MM.1S (cell line): ENCODE measurements around the gene PAX7.

Source experiments
- DNase-seq: peaks from one replicate; pipeline ENCODE4 v3.0.0-alpha.2; 2015
- H2AFZ ChIP-seq: fragments of 300-600 bp; sonication (generic); 2 replicates; pipeline ENCODE4 v1.6.0; 2016; ENCODE audit warnings: antibody characterized with exemption, low read length
- H3F3A ChIP-seq: fragments of 300-600 bp; sonication (generic); 2 replicates; pipeline ENCODE4 v1.6.1; 2016; ENCODE audit warnings: mild to moderate bottlenecking, antibody characterized with exemption, low read length, moderate library complexity, mixed read lengths; ENCODE audit not compliant: insufficient read depth
- H3K27ac ChIP-seq: fragments of 300-600 bp; sonication (generic); 2 replicates; pipeline ENCODE4 v1.5.1; 2016; ENCODE audit warnings: mild to moderate bottlenecking, low read length
- H3K27me3 ChIP-seq: fragments of 300-600 bp; sonication (generic); replicated peaks from 2 replicates; pipeline ENCODE4 v1.6.0; 2016; ENCODE audit warnings: low read length; ENCODE audit not compliant: insufficient read depth
- H3K36me3 ChIP-seq: fragments of 300-600 bp; sonication (generic); replicated peaks from 2 replicates; pipeline ENCODE4 v1.6.1; 2016; ENCODE audit warnings: mild to moderate bottlenecking, low read length, mixed read lengths; ENCODE audit not compliant: insufficient read depth
- H3K4me1 ChIP-seq: fragments of 300-600 bp; sonication (generic); 2 replicates; pipeline ENCODE4 v1.6.1; 2016; ENCODE audit warnings: low read length, mixed read lengths
- H3K4me2 ChIP-seq: fragments of 300-600 bp; sonication (generic); 2 replicates; pipeline ENCODE4 v1.6.0; 2016; ENCODE audit warnings: low read depth, low read length
- H3K4me3 ChIP-seq: fragments of 300-600 bp; sonication (generic); 2 replicates; pipeline ENCODE4 v1.5.1; 2016; ENCODE audit warnings: low read length, mixed read lengths
- H3K79me2 ChIP-seq: fragments of 300-600 bp; sonication (generic); 2 replicates; pipeline ENCODE4 v1.6.1; 2016; ENCODE audit warnings: mixed run types, low read length, mixed read lengths
- H3K9ac ChIP-seq: fragments of 300-600 bp; sonication (generic); 2 replicates; pipeline ENCODE4 v1.6.1; 2016; ENCODE audit warnings: low read length, mixed read lengths
- H3K9me2 ChIP-seq: fragments of 300-600 bp; sonication (generic); replicated peaks from 2 replicates; pipeline ENCODE4 v1.6.1; 2016; ENCODE audit warnings: mild to moderate bottlenecking, low read length, mixed read lengths; ENCODE audit not compliant: insufficient read depth
- H3K9me3 ChIP-seq: fragments of 300-600 bp; sonication (generic); replicated peaks from 2 replicates; pipeline ENCODE4 v1.6.1; 2016; ENCODE audit warnings: mild to moderate bottlenecking, low read length, mixed read lengths; ENCODE audit not compliant: insufficient read depth
- H4K20me1 ChIP-seq: fragments of 300-600 bp; sonication (generic); 2 replicates; pipeline ENCODE4 v1.6.1; 2016; ENCODE audit warnings: mild to moderate bottlenecking, low read length, moderate library complexity, mixed read lengths; ENCODE audit not compliant: insufficient read depth
- EZH2 ChIP-seq: fragments of 300-600 bp; sonication (generic); optimal IDR thresholded peaks from 2 replicates; pipeline ENCODE3; 2017; ENCODE audit warnings: low read depth, mild to moderate bottlenecking, antibody characterized with exemption, low read length, mixed read lengths
- EZH2phosphoT487 ChIP-seq: fragments of 300-600 bp; sonication (generic); IDR thresholded peaks from 2 replicates; pipeline ENCODE4 v1.6.1; 2018; ENCODE audit warnings: antibody characterized with exemption, low read length
- TF ChIP-seq, protein P1 (sequence below): fragments of 300-600 bp; sonication (generic); IDR thresholded peaks from 2 replicates; pipeline ENCODE4 v1.5.1; 2016; ENCODE audit warnings: antibody characterized with exemption, low read length, mixed read lengths

PAX7 gene

DNA sequence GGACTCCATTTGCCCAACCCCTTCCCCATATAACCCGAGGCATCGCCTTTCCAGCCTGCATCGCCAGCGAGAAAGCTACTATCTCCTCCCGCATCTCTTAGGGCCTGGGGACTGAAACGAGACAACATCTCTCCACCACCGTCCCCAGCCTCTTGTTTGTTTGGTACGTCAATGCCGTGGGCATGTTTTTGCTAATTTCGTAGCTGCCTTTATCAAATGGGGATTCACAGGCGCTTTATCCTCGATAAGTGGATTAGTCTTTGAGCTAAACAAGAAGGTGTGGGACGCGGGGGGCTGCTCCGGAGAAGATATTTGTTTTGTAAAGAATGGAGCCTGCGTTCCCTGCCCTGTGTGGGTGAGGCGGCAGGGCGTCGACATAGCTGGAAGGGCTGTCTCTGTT is 91.6 kb downstream of the PAX7 start:
- Histone ChIP-seq H3K27ac (no peak overlapping the region), H3K36me3 (no peaks in the 10 kb centered on the region), H4K20me1 (no peaks in the 10 kb centered on the region; the same call in 1 of the 2 replicates), H3K4me1 (no peaks in the 10 kb centered on the region), H3K4me3 (no peak overlapping the region), H3K79me2 (no peaks in the 10 kb centered on the region), H2AFZ (no peak overlapping the region), H3K9me3 (no peaks in the 10 kb centered on the region), H3K4me2 (no peak overlapping the region), H3K27me3 (peaks cover 98% of the 10 kb centered on the region), H3K9ac (no peak overlapping the region), H3F3A (no peaks in the 10 kb centered on the region), H3K9me2 (no peaks in the 10 kb centered on the region)
- no peak for DNase-seq
- TF ChIP-seq, protein P1, sequence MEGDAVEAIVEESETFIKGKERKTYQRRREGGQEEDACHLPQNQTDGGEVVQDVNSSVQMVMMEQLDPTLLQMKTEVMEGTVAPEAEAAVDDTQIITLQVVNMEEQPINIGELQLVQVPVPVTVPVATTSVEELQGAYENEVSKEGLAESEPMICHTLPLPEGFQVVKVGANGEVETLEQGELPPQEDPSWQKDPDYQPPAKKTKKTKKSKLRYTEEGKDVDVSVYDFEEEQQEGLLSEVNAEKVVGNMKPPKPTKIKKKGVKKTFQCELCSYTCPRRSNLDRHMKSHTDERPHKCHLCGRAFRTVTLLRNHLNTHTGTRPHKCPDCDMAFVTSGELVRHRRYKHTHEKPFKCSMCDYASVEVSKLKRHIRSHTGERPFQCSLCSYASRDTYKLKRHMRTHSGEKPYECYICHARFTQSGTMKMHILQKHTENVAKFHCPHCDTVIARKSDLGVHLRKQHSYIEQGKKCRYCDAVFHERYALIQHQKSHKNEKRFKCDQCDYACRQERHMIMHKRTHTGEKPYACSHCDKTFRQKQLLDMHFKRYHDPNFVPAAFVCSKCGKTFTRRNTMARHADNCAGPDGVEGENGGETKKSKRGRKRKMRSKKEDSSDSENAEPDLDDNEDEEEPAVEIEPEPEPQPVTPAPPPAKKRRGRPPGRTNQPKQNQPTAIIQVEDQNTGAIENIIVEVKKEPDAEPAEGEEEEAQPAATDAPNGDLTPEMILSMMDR: no peak
- TF ChIP-seq EZH2phosphoT487 (no peak), EZH2 (no peak)

DNA sequence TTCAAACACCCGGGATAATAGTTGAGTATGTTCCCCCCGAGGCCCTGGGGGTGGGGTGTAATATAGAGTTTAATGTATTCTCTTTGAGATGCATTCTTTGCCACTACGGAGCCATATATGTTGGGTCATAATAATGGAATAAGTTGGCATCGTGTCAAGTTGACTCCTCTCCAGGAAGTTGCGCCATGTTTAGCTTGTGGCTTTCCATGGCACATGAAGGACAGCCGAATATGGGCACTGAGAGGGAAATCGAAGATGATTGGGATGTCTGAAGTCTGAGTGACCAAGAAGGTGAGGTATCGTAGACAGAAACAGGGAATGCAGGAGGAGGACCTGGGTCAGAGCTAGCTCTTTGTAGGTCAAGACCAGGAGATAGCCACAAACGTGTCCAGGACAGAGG is 92.6 kb downstream of the PAX7 start:
- Histone ChIP-seq H3K9ac (no peak overlapping the region), H4K20me1 (no peaks in the 10 kb centered on the region; the same call in 1 of the 2 replicates), H3K4me1 (no peaks in the 10 kb centered on the region), H3F3A (no peaks in the 10 kb centered on the region), H3K9me2 (no peaks in the 10 kb centered on the region), H3K79me2 (no peaks in the 10 kb centered on the region), H3K36me3 (no peaks in the 10 kb centered on the region), H3K27ac (no peak overlapping the region), H3K4me3 (no peak overlapping the region), H2AFZ (no peak overlapping the region), H3K4me2 (no peak overlapping the region), H3K9me3 (no peaks in the 10 kb centered on the region), H3K27me3 (peaks cover 98% of the 10 kb centered on the region)
- no peak for DNase-seq
- no peak for TF ChIP-seq EZH2
- TF ChIP-seq, protein P1: no peak
- TF ChIP-seq EZH2phosphoT487: no peak

DNA sequence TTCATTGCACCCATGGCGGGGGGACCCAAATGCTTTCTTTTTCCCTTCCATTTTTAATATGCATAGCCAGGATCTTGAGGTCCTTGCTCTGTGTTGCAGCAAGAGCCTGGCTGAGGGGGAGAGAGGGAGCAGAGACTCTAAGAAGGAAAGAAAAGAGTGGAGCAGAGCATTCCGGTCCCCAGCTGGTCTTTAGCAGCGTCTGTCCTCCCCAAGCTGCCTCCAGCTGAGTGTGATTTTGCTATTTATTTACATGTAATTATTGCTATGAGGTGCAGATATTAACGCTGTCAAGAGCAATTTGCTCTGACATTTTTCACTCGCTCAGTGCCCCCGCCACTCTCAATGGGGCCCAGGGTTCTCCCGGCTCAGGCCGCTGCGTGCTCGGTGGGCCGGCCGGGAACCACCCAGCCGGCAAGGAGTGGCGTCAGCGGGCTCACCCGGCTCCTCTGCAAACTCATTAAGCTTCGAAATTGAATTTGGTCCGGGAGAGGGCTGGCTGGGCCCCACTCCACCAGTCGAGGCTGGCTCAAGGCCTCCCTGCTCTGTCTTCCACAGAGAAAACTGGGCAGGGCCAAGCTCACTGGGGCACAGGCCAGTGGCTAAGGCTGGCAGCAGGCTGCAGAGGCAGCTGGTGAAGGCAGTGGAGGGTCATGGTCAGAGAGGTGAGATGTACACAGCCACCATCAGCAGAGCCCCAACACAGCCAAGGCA is 93.2 kb downstream of the PAX7 start:
- no peaks in the 10 kb centered on the region for H3K9me2 ChIP-seq
- no peak overlapping the region for H3K9ac ChIP-seq
- no peaks in the 10 kb centered on the region for H3K36me3 ChIP-seq
- TF ChIP-seq EZH2 (no peak), EZH2phosphoT487 (no peak)
- TF ChIP-seq, protein P1: no peak
- DNase-seq: no peak
- no peak overlapping the region for H3K4me3 ChIP-seq
- H3K4me2 ChIP-seq: no peak overlapping the region
- H3K9me3 ChIP-seq: no peaks in the 10 kb centered on the region
- H3K27me3 ChIP-seq: peaks cover 97% of the 10 kb centered on the region
- no peaks in the 10 kb centered on the region for H3F3A ChIP-seq
- H3K4me1 ChIP-seq: no peaks in the 10 kb centered on the region
- H3K79me2 ChIP-seq: no peaks in the 10 kb centered on the region
- H4K20me1 ChIP-seq: no peaks in the 10 kb centered on the region; the same call in 1 of the 2 replicates
- no peak overlapping the region for H3K27ac ChIP-seq
- H2AFZ ChIP-seq: no peak overlapping the region
